Amniotic stem cell (primary cell): ENCODE results near the gene CAMKV.

Experiments used
- DNase-seq: peaks from one replicate; lab custom pipeline; 2025; lab: John Stamatoyannopoulos, UW

Gene CAMKV

GRCh38 chr3:49895791-49896190 is 26.1 kb upstream of the CAMKV start:
- DNase-seq = no peak

GRCh38 chr3:49889296-49889695 is 19.6 kb upstream of the CAMKV start:
- no peak for DNase-seq

- DNase-seq = no peak
Measured at GRCh38 chr3:49886922-49887265, 17.2 kb upstream of the CAMKV start.

GRCh38 chr3:49883998-49884397 is 14.3 kb upstream of the CAMKV start:
- no peak for DNase-seq

- DNase-seq = no peak
Measured at GRCh38 chr3:49882166-49882565, 12.5 kb upstream of the CAMKV start.

- no peak for DNase-seq
Measured at GRCh38 chr3:49880581-49881315, 11.0 kb upstream of the CAMKV start.

- DNase-seq = no peak
Measured at GRCh38 chr3:49879721-49880120, 10.0 kb upstream of the CAMKV start.

GRCh38 chr3:49878686-49879085 is 9.0 kb upstream of the CAMKV start:
- no peak for DNase-seq

- DNase-seq = no peak
Measured at GRCh38 chr3:49877716-49878115, 8.0 kb upstream of the CAMKV start.

- no peak for DNase-seq
Measured at GRCh38 chr3:49876567-49876966, 6.9 kb upstream of the CAMKV start.

GRCh38 chr3:49873623-49874022 is 3.9 kb upstream of the CAMKV start:
- DNase-seq = no peak

- DNase-seq = no peak
Measured at GRCh38 chr3:49872801-49873281, 3.1 kb upstream of the CAMKV start.

- DNase-seq = no peak
Measured at GRCh38 chr3:49871531-49872153, 1.9 kb upstream of the CAMKV start.

- DNase-seq = no peak
Measured at GRCh38 chr3:49868862-49869466, 742 bp downstream of the CAMKV start.

- DNase-seq = no peak
Measured at GRCh38 chr3:49867871-49868321, 1.8 kb downstream of the CAMKV start.

- DNase-seq = no peak
Measured at GRCh38 chr3:49867400-49867799, 2.3 kb downstream of the CAMKV start.

- DNase-seq = no peak
Measured at GRCh38 chr3:49865198-49865784, 4.4 kb downstream of the CAMKV start.

GRCh38 chr3:49864505-49864904 is 5.2 kb downstream of the CAMKV start:
- DNase-seq = no peak

GRCh38 chr3:49859576-49860305 is 10.0 kb downstream of the CAMKV start:
- DNase-seq = no peak

- peak; percentile 92 for DNase-seq
Measured at GRCh38 chr3:49856181-49857005, 13.3 kb downstream of the CAMKV start, which contains the start of gene TRAIP. TSS of gene TRAIP (minus strand) at chr3:49856564. CDS start at chr3:49856453, 111 bp downstream.

GRCh38 chr3:49855662-49856061 is 14.0 kb downstream of the CAMKV start:
- no peak for DNase-seq
